Keratinocyte (primary cell): ENCODE data around the gene LEAP2. TPM values are rescaled to one million over a fixed set of nuclear protein-coding genes. Genes with fewer than 3 reads are reported as not detected.

Experiments
- DNase-seq: peaks from one replicate; pipeline ENCODE4 v3.0.0-alpha.2; 2011; ENCODE audit warnings: low read depth, missing footprints, low spot score
- FAIRE-seq: peaks from 2 replicates; lab custom pipeline; 2011; peaks lifted over from hg19 to GRCh38; lab: Jason Lieb, UNC
- H2AFZ ChIP-seq: 2 replicates; pipeline ENCODE4 v1.6.0; 2012; ENCODE audit warnings: low read length, control low read depth, inconsistent platforms; ENCODE audit not compliant: control insufficient read depth
- H3K27ac ChIP-seq: 2 replicates; pipeline ENCODE4 v1.5.1; 2011; ENCODE audit warnings: low read length; ENCODE audit not compliant: control insufficient read depth, insufficient read depth
- H3K27me3 ChIP-seq: 3 replicates; pipeline ENCODE4 v1.6.0; 2011; ENCODE audit warnings: low read length; ENCODE audit not compliant: control insufficient read depth, insufficient read depth; ENCODE audit errors: extremely low read depth
- H3K36me3 ChIP-seq, 2 experiments: 2 replicates in 1 of 2; 3 replicates in 1 of 2; pipeline ENCODE4 v1.5.1; 2011; ENCODE audit warnings: low read length in 2 of 2, mild to moderate bottlenecking in 1 of 2; ENCODE audit not compliant: control insufficient read depth in 2 of 2, insufficient read depth in 2 of 2; ENCODE audit errors: extremely low read depth in 1 of 2
- H3K4me1 ChIP-seq: 3 replicates; pipeline ENCODE4 v1.5.1; 2011; ENCODE audit warnings: low read length; ENCODE audit not compliant: control insufficient read depth, insufficient read depth; ENCODE audit errors: extremely low read depth
- H3K4me2 ChIP-seq: 3 replicates; pipeline ENCODE4 v1.6.0; 2011; ENCODE audit warnings: low read depth, low read length; ENCODE audit not compliant: control insufficient read depth, insufficient read depth; ENCODE audit errors: extremely low read depth
- H3K4me3 ChIP-seq, 3 experiments: fragments of 200-600 bp in 1 of 3; sonication (generic) in 1 of 3; 2 replicates in 2 of 3; 3 replicates in 1 of 3; pipeline ENCODE4 v1.5.1; 2011 to 2016; ENCODE audit warnings: low read length in 3 of 3, mild to moderate bottlenecking in 3 of 3, control low read depth in 2 of 3, inconsistent platforms in 1 of 3, low read depth in 1 of 3, mixed read lengths in 1 of 3, mixed run types in 1 of 3, moderate library complexity in 1 of 3; ENCODE audit not compliant: control insufficient read depth in 2 of 3, insufficient read depth in 2 of 3; ENCODE audit errors: extremely low read depth in 1 of 3
- H3K79me2 ChIP-seq: 2 replicates; pipeline ENCODE4 v1.6.0; 2012; ENCODE audit warnings: low read length; ENCODE audit not compliant: control insufficient read depth, insufficient read depth
- H3K9ac ChIP-seq: 3 replicates; pipeline ENCODE4 v1.6.0; 2011; ENCODE audit warnings: low read length; ENCODE audit not compliant: control insufficient read depth, insufficient read depth; ENCODE audit errors: extremely low read depth
- H3K9me1 ChIP-seq: 3 replicates; pipeline ENCODE4 v1.6.0; 2011; ENCODE audit warnings: low read length; ENCODE audit not compliant: control insufficient read depth, insufficient read depth; ENCODE audit errors: extremely low read depth
- H3K9me3 ChIP-seq: 2 replicates; pipeline ENCODE4 v1.5.1; 2012; ENCODE audit warnings: low read depth, low read length; ENCODE audit not compliant: control insufficient read depth
- H4K20me1 ChIP-seq: 3 replicates; pipeline ENCODE4 v1.6.0; 2011; ENCODE audit warnings: low read length; ENCODE audit not compliant: control insufficient read depth, insufficient read depth; ENCODE audit errors: extremely low read depth
- CTCF ChIP-seq, 3 experiments: IDR thresholded peaks in 1 of 3; conservative IDR thresholded peaks in 1 of 3; optimal IDR thresholded peaks in 1 of 3; 2 replicates in 2 of 3; 3 replicates in 1 of 3; pipeline versions ENCODE3 to v1.5.1; 2011; ENCODE audit warnings: low read length in 3 of 3, mild to moderate bottlenecking in 3 of 3, moderate library complexity in 2 of 3, control low read depth in 1 of 3, inconsistent platforms in 1 of 3; ENCODE audit not compliant: insufficient read depth in 2 of 3; ENCODE audit errors: extremely low read depth in 1 of 3
- EZH2 ChIP-seq: IDR thresholded peaks from one replicate; pipeline ENCODE4 v1.6.1; 2012; ENCODE audit warnings: inconsistent platforms, mild to moderate bottlenecking, low read length, moderate library complexity
- dilution Hi-C: fragments of 300-500 bp; cut with MboI; formaldehyde crosslinking; loops from one replicate; pipeline ENCODE4 v1.7.0; 2020; ENCODE audit warnings: low sequenced_read_pairs; ENCODE audit not compliant: extremely low pct_ligation_motif_present
- polyA plus RNA-seq, 5 experiments: library from polyadenylated mRNA; depleted of rRNA in 3 of 5; stranded (reverse) in 3 of 5; stranded (forward) in 1 of 5; unstranded in 1 of 5; fragments of >200 nt; gene quantifications; 1 replicate in 1 of 5; 2 replicates in 3 of 5; 3 replicates in 1 of 5; pipeline versions ENCODE4 v1.2.1 to v1.2.3, GENCODE V29; 2011 to 2012; ENCODE audit warnings: missing spikeins in 2 of 5, low read depth in 1 of 5, low replicate concordance in 1 of 5

LEAP2 gene
- polyA plus RNA-seq, 1 donor (not counting 4 experiments of a cell fraction or from before 2014, with no cell fraction given), result 1.2 TPM

- Histone ChIP-seq H2AFZ (no peak overlapping the region), H3K27me3 (no peaks in the 10 kb centered on the region), H3K36me3 (peaks cover 27 to 45% of the 10 kb centered on the region in 2 experiments), H3K27ac (no peak overlapping the region), H3K79me2 (peaks cover 2% of the 10 kb centered on the region), H3K4me2 (no peak overlapping the region), H4K20me1 (no peaks in the 10 kb centered on the region), H3K9ac (no peak overlapping the region), H3K4me3 (no peak overlapping the region), H3K9me1 (no peaks in the 10 kb centered on the region), H3K9me3 (no peaks in the 10 kb centered on the region), H3K4me1 (no peaks in the 10 kb centered on the region)
- dilution Hi-C loops, result no loop called here
- FAIRE-seq (no peak), DNase-seq (no peak)
- no peak for TF ChIP-seq CTCF (optimal IDR thresholded peaks at IDR 0.05 in 1 of 3, IDR thresholded peaks at IDR 0.05 in 1 of 3, conservative IDR thresholded peaks at IDR 0.05 in 1 of 3; ENCODE audit: extremely low read depth in 1 of 3, insufficient read depth in 2 of 3, low read length in 3 of 3)
- no peak for TF ChIP-seq EZH2
These were observed 13.8 kb downstream of the LEAP2 start for GRCh38 chr5:132887283-132887682.

- dilution Hi-C loops, result no loop called here
- no peak overlapping the region for H3K27ac ChIP-seq
- H3K36me3 ChIP-seq, result peaks cover 32 to 41% of the 10 kb centered on the region in 2 experiments
These were observed 16.0 kb downstream of the LEAP2 start for GRCh38 chr5:132889501-132889900.

More at GRCh38 chr5:132889501-132889900, 16.0 kb downstream of the LEAP2 start:
- Histone ChIP-seq H3K79me2 (peaks cover 2% of the 10 kb centered on the region), H3K9me1 (no peaks in the 10 kb centered on the region), H3K27me3 (no peaks in the 10 kb centered on the region), H3K4me1 (no peaks in the 10 kb centered on the region), H3K9ac (no peak overlapping the region), H2AFZ (no peak overlapping the region), H3K4me2 (no peak overlapping the region), H3K4me3 (no peak overlapping the region), H3K9me3 (no peaks in the 10 kb centered on the region), H4K20me1 (no peaks in the 10 kb centered on the region)
- DNase-seq (no peak), FAIRE-seq (no peak)
- no peak for TF ChIP-seq CTCF (optimal IDR thresholded peaks at IDR 0.05 in 1 of 3, IDR thresholded peaks at IDR 0.05 in 1 of 3, conservative IDR thresholded peaks at IDR 0.05 in 1 of 3; ENCODE audit: extremely low read depth in 1 of 3, insufficient read depth in 2 of 3, low read length in 3 of 3)
- no peak for TF ChIP-seq EZH2
